GM19468 (cell line): ENCODE results near the gene WDR74.

ENCODE experiments used
- ATAC-seq: cut with Tn5 transposase; IDR thresholded peaks from one replicate; pipeline ENCODE4 v1.9.1; 2021; ENCODE audit warnings: mild to moderate bottlenecking, moderate library complexity, moderate number of reproducible peaks; ENCODE audit not compliant: unreplicated experiment; ENCODE audit errors: extremely low read depth

WDR74 gene

GRCh38 chr11:62801071-62801470 is 38.3 kb downstream of the WDR74 start:
- no peak for ATAC-seq

- no peak for ATAC-seq
These were observed 39.9 kb downstream of the WDR74 start for GRCh38 chr11:62799486-62799885.

GRCh38 chr11:62796281-62796680 is 43.1 kb downstream of the WDR74 start:
- no peak for ATAC-seq

GRCh38 chr11:62794201-62794775 is 45.1 kb downstream of the WDR74 start:
- no peak for ATAC-seq

- ATAC-seq: no peak
These were observed 47.2 kb downstream of the WDR74 start for GRCh38 chr11:62792202-62792575.

GRCh38 chr11:62791501-62792201 is 47.7 kb downstream of the WDR74 start, which contains the start of gene TMEM223:
Gene TMEM223 (minus strand): TSS chr11:62792006. CDS start chr11:62791994, 12 bp downstream.
- ATAC-seq: no peak

GRCh38 chr11:62789576-62789975 is 49.8 kb downstream of the WDR74 start:
- no peak for ATAC-seq

GRCh38 chr11:62788991-62789390 is 50.4 kb downstream of the WDR74 start:
- no peak for ATAC-seq

- peak; percentile 20 for ATAC-seq
These were observed 52.2 kb downstream of the WDR74 start, which contains the start of gene TMEM179B for GRCh38 chr11:62787005-62787759. Gene TMEM179B (plus strand): TSS chr11:62787402. CDS start chr11:62787432, 30 bp downstream.

GRCh38 chr11:62786318-62787004 is 52.9 kb downstream of the WDR74 start:
- no peak for ATAC-seq
